Measurements from ENCODE around the gene FALEC.

- TF ChIP-seq EZH2 (IDR thresholded peaks at IDR 0.05; ENCODE audit: insufficient read depth, low read length): no peak
- TF ChIP-seq CTCF (IDR thresholded peaks at IDR 0.05; ENCODE audit: insufficient read depth, low read depth, low read length): no peak
Observed at GRCh38 chr1:150514260-150514659, 1.3 kb upstream of the FALEC start.
